Esophagus muscularis mucosa (tissue), 3 donors: ENCODE data around the gene PTPRJ.

Source experiments
- POLR2A ChIP-seq: fragments of 450-650 bp; IDR thresholded peaks from one replicate; pipeline ENCODE4 v1.6.1; 2017; ENCODE audit warnings: antibody characterized with exemption, moderate library complexity, mild to moderate bottlenecking, low read depth
- TF ChIP-seq, protein P1 (sequence below), 3 experiments: fragments of 200-600 bp in 2 of 3; fragments of 450-650 bp in 1 of 3; sonication (generic) in 2 of 3; IDR thresholded peaks; one replicate each; pipeline ENCODE4 v1.5.1; 2017 to 2019; ENCODE audit warnings: antibody characterized with exemption in 3 of 3, mild to moderate bottlenecking in 2 of 3, moderate library complexity in 1 of 3

- no peak for TF ChIP-seq POLR2A
- TF ChIP-seq, protein P1, sequence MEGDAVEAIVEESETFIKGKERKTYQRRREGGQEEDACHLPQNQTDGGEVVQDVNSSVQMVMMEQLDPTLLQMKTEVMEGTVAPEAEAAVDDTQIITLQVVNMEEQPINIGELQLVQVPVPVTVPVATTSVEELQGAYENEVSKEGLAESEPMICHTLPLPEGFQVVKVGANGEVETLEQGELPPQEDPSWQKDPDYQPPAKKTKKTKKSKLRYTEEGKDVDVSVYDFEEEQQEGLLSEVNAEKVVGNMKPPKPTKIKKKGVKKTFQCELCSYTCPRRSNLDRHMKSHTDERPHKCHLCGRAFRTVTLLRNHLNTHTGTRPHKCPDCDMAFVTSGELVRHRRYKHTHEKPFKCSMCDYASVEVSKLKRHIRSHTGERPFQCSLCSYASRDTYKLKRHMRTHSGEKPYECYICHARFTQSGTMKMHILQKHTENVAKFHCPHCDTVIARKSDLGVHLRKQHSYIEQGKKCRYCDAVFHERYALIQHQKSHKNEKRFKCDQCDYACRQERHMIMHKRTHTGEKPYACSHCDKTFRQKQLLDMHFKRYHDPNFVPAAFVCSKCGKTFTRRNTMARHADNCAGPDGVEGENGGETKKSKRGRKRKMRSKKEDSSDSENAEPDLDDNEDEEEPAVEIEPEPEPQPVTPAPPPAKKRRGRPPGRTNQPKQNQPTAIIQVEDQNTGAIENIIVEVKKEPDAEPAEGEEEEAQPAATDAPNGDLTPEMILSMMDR (IDR thresholded peaks at IDR 0.05) = no peak
These were observed 57.5 kb downstream of the PTPRJ start for GRCh38 chr11:48037709-48038468.
